NCI-H510A treated with DMSO at 0.1 percent for 48 hours (cell line): Measurements from ENCODE around the gene KNOP1.

ENCODE experiments used
- DNase-seq: peaks from one replicate; lab custom pipeline; 2025; lab: John Stamatoyannopoulos, UW

Gene KNOP1

DNA sequence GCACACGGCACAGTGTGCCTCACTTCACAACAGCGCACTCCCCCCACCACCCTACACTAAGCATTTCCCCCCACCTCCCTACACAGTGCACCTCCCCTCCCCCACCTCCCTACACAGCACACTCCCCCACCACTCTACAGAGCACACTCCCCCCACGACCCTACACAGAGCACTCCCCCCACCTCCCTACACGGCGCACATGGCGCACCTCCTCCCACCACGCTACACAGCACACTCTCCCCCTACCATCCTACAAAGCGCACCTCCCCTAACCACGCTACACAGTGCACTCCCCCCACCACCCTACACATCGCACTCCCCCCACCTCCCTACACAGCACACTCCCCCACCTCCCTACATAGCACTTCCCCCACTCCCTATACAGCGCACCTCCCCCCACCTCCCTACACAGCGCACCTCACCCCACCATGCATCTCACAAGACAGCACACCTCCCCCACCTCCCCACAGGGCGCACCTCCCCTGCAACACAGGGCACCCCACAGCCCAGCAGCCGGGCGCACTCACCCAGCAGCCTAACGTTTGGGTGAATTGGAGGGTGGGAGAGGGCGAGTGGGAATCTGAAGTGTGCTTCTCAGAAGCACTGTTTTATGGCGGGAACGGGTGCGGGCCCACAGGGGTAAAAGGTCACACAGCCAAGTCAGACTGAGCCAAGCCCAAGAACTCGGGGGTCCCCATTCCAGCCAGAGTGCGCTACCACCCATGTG is 10.3 kb downstream of the KNOP1 start:
- DNase-seq: no peak

GRCh38 chr16:19706846-19707245 is 11.2 kb downstream of the KNOP1 start:
- DNase-seq: no peak

DNA sequence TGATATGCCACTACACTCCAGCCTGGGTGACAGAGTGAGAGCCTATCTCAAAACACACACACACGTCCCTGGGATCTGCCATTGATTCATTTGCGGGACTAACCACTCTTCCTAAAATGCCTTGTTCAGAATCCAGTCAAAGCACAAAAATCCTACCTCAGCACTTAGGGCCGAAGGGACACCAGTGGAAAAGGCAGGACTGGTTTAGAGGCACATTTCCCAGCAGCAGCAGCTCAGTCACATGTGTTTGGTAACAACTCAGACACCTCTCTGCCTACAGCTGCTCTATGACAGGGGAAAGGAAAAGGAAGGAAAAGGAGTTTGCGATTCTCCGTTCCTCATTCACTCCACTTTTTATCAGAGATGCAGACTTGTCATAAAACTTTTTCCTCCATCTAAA is 12.2 kb downstream of the KNOP1 start:
- DNase-seq: no peak

DNA sequence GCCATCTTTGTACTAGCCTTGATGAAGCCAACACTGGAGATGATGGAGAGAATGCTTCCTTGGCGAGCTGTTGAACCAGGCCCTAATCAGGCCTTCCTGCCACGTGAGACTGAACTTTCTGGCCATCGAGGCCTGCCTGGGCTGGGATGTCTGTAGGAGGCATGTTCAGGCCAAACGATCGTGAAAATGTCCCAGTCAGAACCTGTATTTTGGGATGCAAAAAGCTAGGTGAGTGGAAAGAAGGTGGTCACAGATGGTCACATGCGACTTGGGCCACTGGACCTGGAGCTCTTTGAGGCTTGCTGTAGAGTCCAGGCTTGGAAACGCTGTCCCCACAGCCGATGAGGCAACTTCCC is 12.9 kb downstream of the KNOP1 start:
- no peak for DNase-seq

GRCh38 chr16:19704321-19705145 is 13.5 kb downstream of the KNOP1 start:
- no peak for DNase-seq

GRCh38 chr16:19703172-19703889 is 14.7 kb downstream of the KNOP1 start:
- no peak for DNase-seq

GRCh38 chr16:19701091-19701490 is 16.9 kb downstream of the KNOP1 start:
- DNase-seq: no peak

GRCh38 chr16:19700319-19700781 is 17.7 kb downstream of the KNOP1 start:
- no peak for DNase-seq

GRCh38 chr16:19699472-19699871 is 18.6 kb downstream of the KNOP1 start:
- no peak for DNase-seq

DNA sequence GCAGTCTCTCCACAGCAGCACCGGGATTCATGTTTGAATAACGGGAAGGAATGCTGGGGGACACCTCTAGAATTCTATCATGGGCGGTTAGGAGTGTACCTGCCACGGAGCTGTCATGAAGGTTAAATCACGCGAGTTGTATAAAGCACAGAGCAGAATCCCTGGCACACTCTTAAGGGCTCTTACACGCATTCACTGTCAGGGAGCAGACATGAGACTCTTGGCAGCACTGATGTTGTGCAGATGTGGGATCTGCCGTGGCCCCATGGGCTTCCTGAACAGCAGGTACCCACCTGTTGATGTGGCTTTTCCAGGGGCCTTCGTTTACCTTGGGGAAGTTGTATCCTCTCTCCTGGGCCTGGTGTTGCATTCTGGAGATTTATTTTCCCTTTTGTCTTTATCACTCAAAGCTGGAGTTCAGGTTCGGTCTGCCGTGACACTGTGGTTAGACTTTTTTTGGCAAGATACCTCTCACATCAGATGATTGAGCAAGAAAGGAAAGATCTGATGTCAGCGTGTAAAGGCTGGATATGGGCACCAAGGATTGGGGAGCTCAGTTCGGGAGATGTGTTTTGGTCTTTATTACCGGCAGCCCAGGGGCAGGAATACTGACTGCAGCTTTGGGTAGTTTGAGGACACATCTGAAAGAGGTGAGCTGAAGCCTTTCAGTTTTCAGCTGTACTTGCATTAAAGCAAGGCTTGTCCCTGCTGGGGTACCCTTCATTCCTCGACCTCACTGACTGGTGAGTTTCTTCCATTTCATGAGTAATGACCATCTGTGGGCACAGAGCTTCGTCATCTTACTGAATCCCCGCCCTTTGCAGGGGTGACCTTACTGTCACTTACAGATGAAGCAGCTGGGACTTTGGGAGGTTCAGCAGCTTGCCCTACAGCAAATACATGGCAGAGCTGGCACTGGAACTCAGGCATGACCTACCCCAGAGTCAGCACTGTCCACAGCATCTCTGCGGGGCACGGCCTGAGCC is 19.3 kb downstream of the KNOP1 start:
- DNase-seq: no peak

DNA sequence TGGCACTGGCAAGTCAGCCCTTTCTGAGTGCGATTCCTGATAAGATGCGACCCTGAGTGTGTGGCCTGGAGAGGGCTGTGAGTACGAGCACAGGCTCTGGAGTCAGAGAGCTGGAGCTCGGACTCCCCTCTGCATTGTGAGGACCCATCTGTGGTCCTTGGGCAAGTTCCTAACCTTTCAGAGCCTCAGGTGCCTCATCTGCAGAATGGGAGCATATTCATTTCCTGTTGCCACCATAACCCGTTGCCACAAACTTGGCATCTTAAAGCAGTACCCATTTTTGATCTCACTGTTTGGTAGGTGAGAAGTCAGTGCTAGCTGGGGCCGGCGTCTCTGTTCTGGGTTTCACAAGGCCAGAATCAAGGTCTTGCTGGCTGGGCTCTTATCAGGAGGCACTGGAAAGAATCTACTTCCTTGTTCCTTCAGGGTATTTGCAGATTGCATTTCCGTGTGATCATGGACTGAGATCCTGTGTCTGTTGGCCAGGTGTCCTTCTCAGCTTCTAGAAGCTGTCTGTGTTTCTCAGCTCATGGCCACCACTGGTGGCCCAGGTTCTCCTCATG is 20.2 kb downstream of the KNOP1 start:
- DNase-seq: no peak

GRCh38 chr16:19696961-19697360 is 21.1 kb downstream of the KNOP1 start:
- peak; percentile 73 for DNase-seq

DNA sequence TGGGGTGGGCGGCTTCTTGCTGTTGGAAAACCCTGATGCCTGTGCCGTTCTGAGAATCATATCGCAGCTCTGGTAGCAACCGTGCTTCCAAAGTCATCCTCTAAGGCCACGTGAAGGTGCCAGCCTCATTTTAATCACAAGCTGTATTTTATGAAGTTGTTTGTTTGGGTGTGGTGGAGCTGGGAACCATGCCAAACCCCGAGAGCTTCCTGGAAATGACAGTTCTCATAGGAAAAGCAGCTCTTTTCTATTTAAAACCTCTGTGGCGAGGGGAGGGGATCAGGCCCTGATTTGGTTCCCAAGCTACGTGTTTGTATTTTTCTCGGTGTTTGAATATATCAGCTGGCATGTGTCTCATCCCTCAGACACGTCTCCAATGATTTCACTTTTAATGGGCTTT is 21.7 kb downstream of the KNOP1 start:
- peak; percentile 90 for DNase-seq

DNA sequence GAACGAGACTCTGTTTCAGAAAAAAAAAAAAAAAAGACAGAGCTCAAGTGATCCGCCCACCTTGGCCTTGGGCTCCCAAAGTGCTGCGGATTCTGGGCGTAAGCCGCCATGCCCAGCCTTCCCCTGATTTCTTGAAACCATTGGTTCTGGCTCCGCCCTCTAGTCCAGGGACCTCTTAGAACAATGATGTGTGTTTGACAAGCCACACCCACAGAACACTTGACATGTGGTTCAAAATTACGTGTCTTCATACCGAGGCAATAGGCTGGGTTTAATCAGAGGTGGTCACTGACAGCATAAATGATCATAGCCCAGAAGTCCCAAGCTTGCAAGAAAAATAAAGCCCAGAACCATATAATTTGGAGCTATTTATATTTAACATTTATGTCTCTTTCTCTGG is 23.0 kb downstream of the KNOP1 start:
- DNase-seq: no peak

DNA sequence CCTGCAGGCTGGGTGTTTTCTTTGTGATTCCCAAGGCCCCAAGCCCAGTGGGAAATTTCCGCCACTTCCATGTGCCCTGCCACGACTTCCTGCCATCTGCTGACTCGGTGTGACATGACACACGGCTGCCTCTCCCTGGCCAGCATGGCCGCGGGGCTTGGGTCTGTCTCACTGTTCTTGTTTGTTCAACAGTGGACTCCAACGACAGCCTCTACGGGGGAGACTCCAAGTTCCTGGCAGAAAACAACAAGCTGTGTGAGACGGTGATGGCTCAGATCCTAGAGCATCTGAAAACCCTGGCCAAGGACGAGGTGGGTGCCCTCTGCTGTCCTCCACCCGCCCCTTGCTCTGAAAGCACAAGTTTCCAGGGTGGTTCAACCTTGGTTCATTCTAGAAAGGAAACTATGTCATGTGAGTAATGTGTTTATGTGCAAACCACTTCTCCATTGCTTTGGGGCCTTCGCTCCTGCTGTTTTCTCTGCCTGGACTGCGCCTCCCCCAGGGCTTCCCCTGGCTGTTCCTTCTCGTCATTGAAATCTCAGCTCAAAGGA is 26.8 kb downstream of the KNOP1 start:
- no peak for DNase-seq

DNA sequence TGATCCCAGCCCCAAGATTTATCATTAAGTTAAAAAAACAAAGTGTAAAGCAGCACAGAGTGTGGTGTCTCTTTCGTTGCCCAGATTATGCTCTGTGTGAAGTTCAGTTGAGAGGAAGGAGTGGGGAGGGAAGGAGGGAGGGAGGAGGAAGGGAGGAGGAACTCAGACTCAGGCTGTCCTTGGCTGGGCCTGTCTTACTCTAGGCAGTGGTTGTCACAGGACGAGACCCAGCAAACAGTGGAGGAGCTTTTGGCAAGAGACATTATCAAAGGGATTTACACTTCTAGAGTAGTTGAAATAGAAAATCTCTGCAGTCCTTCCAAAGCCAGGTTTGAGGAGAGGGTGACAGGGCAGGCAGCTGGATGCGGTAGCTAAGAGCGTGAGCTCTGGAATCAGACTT is 27.8 kb downstream of the KNOP1 start:
- DNase-seq: no peak

DNA sequence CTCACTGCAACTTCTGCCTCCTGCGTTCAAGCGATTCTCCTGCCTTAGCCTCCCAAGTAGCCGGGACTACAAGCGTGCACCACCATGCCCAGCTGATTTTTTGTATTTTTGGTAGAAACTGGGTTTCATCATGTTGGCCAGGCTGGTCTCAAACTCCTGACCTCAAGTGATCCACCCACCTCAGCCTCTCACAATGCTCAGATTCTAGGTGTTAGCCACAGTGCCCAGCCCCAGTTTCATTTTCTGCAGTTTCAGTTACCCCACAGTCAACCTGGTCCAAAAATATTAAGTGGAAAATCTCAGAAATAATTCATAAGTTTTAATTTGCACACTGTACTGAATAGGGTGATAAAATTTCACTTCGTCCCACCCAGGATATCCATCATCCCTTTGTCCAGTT is 28.7 kb downstream of the KNOP1 start:
- DNase-seq: no peak

GRCh38 chr16:19688396-19689024 is 29.5 kb downstream of the KNOP1 start:
- DNase-seq: no peak

- no peak for DNase-seq
These were observed 30.7 kb downstream of the KNOP1 start for GRCh38 chr16:19687279-19687678.

GRCh38 chr16:19685176-19685575 is 32.9 kb downstream of the KNOP1 start:
- no peak for DNase-seq
